Natural killer cell treated with Interleukin-12 subunit alpha and Interleukin-12 subunit beta and Interleukin-15 and Interleukin-18, amount 100 ng/mL, for 72 hours (primary cell): ENCODE data around the gene CRAMP1. TPM values are rescaled to one million over a fixed set of nuclear protein-coding genes. Genes with fewer than 3 reads are reported as not detected.
"Not testable (repeated sequence)": the region's sequence is repeated elsewhere in the genome, so short reads cannot be mapped to it uniquely, and the experiment has no call there.

Source experiments
- ATAC-seq, 2 donors: fragments of 150-1000 bp; cut with Tn5 transposase in 1 of 2; sonication (Bioruptor Pico), chemical (Tn5 transposase) in 1 of 2; 2 replicates each; pipeline ENCODE4 v1.10.0; 2021
- DNase-seq: peaks from one replicate; pipeline ENCODE4 v3.0.0; 2022; ENCODE audit warnings: low spot score
- H3K27ac Mint-ChIP-seq, 2 donors: 1 replicate in 1 of 2; 2 replicates in 1 of 2; pipeline ENCODE4 v1.8.0; 2022; ENCODE audit warnings: mixed read lengths in 2 of 2, mild to moderate bottlenecking in 1 of 2, moderate library complexity in 1 of 2
- H3K27me3 Mint-ChIP-seq, 2 donors: 1 replicate in 1 of 2; 2 replicates in 1 of 2; pipeline ENCODE4 v1.8.0; 2022; ENCODE audit warnings: mixed read lengths in 2 of 2
- H3K36me3 Mint-ChIP-seq: one replicate; pipeline ENCODE4 v1.8.0; 2022; ENCODE audit warnings: mixed read lengths
- H3K4me1 Mint-ChIP-seq, 2 donors: 1 replicate in 1 of 2; 2 replicates in 1 of 2; pipeline ENCODE4 v1.8.0; 2022; ENCODE audit warnings: low read depth in 2 of 2, mixed read lengths in 2 of 2, mild to moderate bottlenecking in 1 of 2
- H3K4me3 Mint-ChIP-seq: one replicate; pipeline ENCODE4 v1.8.0; 2022; ENCODE audit warnings: mixed read lengths
- H3K9me3 Mint-ChIP-seq: 2 replicates; pipeline ENCODE4 v1.8.0; 2022; ENCODE audit warnings: mixed read lengths
- total RNA-seq, 2 donors: library from RNA; stranded (reverse); gene quantifications; one replicate each; pipeline ENCODE4 v1.2.3, GENCODE V29; 2022

CRAMP1 gene
- total RNA-seq, 2 donors from 2014 or later, result 33.3 to 35.3 TPM

DNA sequence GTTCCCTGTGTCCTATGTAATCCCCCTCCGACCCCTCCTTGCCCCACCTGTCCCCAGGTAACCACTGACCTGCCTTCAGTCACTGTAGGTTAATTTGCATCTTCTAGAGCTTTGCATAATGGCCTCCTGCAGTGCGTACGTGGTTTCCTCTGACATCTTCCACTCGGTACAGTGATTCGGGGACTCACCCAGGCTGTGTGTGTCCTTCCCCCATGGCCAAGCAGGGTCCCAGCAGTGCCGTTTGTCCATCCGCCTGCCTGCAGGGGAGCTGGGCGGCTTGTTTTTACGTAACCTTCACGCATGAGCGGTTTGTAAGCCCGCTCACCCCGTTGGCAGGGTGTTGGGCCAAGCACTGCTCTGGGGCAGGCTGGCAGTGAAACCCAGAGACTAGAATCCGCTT lies 101.8 kb downstream of the CRAMP1 start:
- no peak overlapping the region for H3K4me3 Mint-ChIP-seq

DNA sequence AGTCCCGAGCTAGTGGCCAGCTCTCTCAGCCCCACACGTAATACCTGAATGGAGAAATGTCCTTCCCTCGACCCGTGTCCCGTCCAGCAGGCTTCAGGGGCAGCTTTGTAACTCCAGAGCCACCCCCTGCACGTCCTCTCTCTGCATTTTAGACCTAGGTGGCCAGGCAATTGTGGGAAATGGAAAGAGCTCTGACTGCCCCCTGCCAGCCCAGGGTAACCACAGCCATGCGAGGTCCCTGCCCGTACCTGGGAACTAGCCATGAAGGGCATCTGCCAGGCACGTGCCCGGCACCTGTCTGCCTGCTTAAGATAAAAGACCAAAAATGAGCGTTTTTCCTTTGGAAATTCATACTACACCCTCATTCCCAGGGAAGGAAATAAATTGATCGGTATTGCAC lies 103.1 kb downstream of the CRAMP1 start:
- no peak overlapping the region for H3K27ac Mint-ChIP-seq
- H3K9me3 Mint-ChIP-seq, result no peaks in the 10 kb centered on the region
- H3K4me3 Mint-ChIP-seq, result no peak overlapping the region
- H3K36me3 Mint-ChIP-seq, result no peaks in the 10 kb centered on the region
- H3K27me3 Mint-ChIP-seq, result no peaks in the 10 kb centered on the region
- ATAC-seq (no peak), DNase-seq (no peak)
- peaks cover 14 to 21% of the 10 kb centered on the region in 2 donors for H3K4me1 Mint-ChIP-seq

More for the DNA sequence above, 101.8 kb downstream of the CRAMP1 start:
- no peak for ATAC-seq
- Mint-ChIP-seq H3K4me1 (peaks cover 11% of the 10 kb centered on the region in 2 donors), H3K27ac (no peak overlapping the region), H3K27me3 (no peaks in the 10 kb centered on the region), H3K36me3 (no peaks in the 10 kb centered on the region), H3K9me3 (no peaks in the 10 kb centered on the region)
- no peak for DNase-seq

DNA sequence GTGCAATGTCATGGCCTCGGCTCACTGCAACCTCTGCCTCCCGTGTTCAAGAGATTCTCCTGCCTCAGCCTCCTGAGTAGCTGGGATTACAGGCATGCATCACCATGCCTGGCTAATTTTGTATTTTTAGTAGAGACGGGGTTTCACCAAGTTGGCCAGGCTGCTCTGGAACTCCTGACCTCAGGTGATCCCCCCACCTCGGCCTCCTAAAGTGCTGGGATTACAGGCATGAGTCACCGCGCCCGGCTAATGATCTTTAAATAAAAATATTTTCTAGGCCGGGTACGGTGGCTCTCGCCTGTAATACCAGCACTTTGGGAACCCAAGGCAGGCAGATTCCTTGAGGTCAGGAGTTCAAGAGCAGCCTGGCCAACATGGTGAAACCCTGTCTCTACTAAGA lies 106.1 kb downstream of the CRAMP1 start:
- H3K4me3 Mint-ChIP-seq, H3K27ac Mint-ChIP-seq, DNase-seq, ATAC-seq, H3K9me3 Mint-ChIP-seq, H3K27me3 Mint-ChIP-seq, H3K36me3 Mint-ChIP-seq: not testable (repeated sequence)
- H3K4me1 Mint-ChIP-seq, result peaks cover 22 to 29% of the 10 kb centered on the region in 2 donors

DNA sequence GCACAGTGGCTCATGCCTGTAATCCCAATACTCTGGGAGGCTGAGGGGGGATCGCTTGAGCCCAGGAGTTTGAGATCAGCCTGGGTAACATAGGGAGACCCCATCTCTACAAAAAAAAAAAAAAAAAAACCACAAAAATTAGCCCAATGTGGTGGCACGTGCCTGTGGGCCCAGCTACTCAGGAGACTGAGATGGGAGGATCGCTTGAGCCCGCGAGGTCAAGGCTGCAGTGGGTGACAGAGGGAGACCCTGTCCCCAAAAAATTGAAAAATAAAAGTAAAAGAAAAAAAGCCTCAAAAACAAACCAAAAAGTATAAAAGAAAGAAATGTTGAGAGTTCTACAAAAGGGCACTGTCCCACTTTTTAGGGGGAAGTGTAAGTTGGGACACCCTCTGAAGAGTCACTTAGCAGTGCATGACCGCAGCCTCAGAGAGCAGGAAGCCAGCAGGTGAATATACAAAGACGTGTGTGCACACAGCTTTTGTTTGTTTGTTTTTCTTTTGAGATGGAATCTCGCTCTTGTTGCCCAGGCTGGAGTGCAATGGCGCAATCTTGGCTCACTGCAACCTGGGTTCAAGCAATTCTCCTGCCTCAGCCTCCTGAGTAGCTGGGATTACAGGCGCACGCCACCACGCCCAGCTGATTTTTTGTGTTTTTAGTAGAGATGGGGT lies 107.5 kb downstream of the CRAMP1 start:
- H3K9me3 Mint-ChIP-seq, ATAC-seq, H3K4me3 Mint-ChIP-seq, H3K27me3 Mint-ChIP-seq, DNase-seq, H3K36me3 Mint-ChIP-seq: not testable (repeated sequence)
- H3K4me1 Mint-ChIP-seq, result peaks cover 25 to 32% of the 10 kb centered on the region in 2 donors
- H3K27ac Mint-ChIP-seq, result peak overlapping the region; percentile 18 to 60

DNA sequence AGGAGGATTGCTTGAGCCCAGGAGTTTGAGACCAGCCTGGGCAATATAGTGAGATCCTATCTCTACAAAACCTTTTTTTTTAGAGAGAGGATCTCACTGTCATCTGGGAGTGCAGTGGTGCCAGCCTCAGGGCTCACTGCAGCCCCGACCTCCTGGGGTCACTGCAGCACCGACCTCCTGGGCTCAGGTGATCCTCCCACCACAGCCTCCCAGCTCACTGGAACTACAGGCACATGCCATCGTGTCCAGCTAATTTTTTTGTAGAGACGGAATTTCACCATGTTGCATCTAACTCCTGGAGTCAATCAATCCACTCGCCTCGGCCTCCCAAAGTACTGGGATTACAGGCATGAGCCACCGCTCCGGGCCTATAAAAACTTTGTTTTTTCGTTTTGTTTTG lies 109.2 kb downstream of the CRAMP1 start:
- no peaks in the 10 kb centered on the region for H3K27me3 Mint-ChIP-seq
- H3K4me3 Mint-ChIP-seq, result no peak overlapping the region
- peaks cover 21 to 29% of the 10 kb centered on the region in 2 donors for H3K4me1 Mint-ChIP-seq
- no peaks in the 10 kb centered on the region for H3K36me3 Mint-ChIP-seq
- H3K9me3 Mint-ChIP-seq, result no peaks in the 10 kb centered on the region
- ATAC-seq (no peak), DNase-seq (no peak)
- peak overlapping the region in 1 of 2 donors; percentile 75 for H3K27ac Mint-ChIP-seq

DNA sequence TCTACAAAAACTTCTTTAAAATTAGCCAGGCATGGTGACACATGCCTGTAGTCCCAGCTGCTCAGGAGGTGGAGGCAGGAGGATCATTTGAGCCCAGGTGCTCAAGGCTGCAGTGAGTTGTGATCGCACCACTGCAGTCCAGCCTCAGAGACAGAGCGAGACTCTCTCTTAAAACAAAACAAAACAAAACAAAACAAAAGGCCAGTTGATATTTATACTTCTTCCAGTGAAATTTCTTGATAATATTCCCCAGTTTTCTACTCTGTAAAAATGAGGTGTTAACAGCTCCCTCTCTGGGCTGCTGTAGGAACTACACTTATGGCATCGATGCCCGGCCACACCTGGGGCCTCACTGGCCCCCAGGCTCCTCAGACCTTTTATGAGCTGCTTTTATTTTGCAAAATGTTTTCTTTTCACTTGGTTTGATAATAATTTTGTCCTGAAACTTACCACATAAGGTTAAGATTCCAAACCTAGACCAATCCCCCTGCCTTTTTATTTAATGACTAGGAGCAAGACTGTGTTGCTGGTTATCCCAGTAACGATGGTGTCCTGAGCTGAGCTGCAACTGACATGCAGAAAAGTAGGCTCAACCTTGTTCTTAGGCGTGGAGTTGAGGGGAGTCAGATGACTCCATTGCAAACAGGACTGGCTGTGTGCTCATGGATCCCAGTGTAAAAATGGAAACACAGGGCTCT lies 111.4 kb downstream of the CRAMP1 start:
- DNase-seq, result no peak
- H3K4me1 Mint-ChIP-seq, result peaks cover 29 to 36% of the 10 kb centered on the region in 2 donors
- peak overlapping the region; percentile 26 for H3K4me3 Mint-ChIP-seq
- ATAC-seq, result no peak
- peak overlapping the region in 1 of 2 donors; percentile 58 for H3K27ac Mint-ChIP-seq
- no peaks in the 10 kb centered on the region for H3K27me3 Mint-ChIP-seq
- no peaks in the 10 kb centered on the region for H3K9me3 Mint-ChIP-seq
- H3K36me3 Mint-ChIP-seq, result no peaks in the 10 kb centered on the region

DNA sequence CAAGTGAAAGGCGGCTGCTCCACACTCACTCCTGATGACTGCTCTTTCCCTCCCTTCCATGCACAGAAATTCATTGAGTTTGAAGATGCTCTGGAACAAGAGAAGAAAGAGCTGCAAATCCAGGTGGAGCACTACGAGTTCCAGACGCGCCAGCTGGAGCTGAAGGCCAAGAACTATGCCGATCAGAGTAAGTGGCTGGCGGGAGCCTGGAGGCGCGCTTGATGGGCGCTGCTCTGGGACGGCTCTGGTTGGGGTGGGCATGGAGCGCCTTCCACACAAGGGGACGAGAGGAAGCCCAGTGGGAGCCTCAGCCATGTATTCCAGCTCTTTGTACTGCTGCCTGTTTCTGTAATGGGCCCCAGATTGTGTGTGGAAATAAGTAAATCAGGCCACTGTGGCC lies 112.3 kb downstream of the CRAMP1 start:
- Mint-ChIP-seq H3K27ac (no peak overlapping the region), H3K4me3 (no peak overlapping the region), H3K4me1 (peaks cover 24 to 30% of the 10 kb centered on the region in 2 donors), H3K36me3 (no peaks in the 10 kb centered on the region), H3K27me3 (no peaks in the 10 kb centered on the region), H3K9me3 (no peaks in the 10 kb centered on the region)
- ATAC-seq (no peak), DNase-seq (no peak)

DNA sequence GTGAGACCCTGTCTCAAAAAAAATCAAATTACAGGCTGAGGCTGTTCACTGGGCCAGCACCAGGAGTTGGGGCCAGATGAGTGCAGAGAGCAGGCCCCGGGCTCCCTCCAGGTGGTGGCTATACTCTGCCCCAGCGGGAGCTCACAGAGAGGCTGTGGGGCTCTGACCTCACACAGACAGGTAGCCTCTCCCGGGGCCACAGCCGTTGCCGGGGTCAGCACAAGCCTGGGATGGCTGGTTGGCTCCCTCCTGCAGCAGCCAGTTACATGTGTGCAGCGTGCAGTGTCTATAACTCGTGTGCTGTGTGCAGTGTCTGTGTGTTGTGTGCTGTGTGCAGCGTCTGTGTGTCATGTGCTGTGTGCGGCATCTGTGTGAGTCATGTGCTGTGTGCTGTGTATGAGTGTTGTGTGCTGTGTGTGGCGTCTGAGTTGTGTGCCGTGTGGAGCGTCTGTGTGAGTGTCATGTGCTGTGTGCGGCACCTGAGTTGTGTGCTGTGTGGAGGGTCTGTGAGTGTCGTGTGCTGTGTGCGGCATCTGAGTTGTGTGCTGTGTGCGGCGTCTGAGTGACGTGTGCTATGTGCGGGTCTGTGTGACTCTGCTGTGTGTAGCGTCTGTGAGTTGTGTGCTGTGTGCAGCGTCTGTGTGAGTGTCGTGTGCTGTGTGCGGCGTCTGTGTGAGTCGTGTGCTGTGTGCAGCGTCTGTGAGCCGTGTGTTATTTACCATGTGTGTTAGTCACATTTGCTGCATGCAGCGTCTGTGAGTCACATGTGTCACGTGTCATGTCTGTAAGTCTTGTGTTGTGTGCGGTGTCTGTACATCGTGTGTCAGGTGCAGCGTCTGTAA lies 114.7 kb downstream of the CRAMP1 start:
- Mint-ChIP-seq H3K4me3 (no peak overlapping the region), H3K4me1 (peaks cover 18 to 20% of the 10 kb centered on the region in 2 donors), H3K36me3 (no peaks in the 10 kb centered on the region), H3K27ac (no peak overlapping the region), H3K9me3 (no peaks in the 10 kb centered on the region), H3K27me3 (no peaks in the 10 kb centered on the region)
- ATAC-seq (no peak), DNase-seq (no peak)

Other genes starting within 250 kb of the CRAMP1 start
- gene UNKL, start 197.7 kb upstream of the CRAMP1 start, total RNA-seq, result 10 to 100 TPM; 25.4 to 72.1 TPM
- gene UQCC4, start 191.6 kb upstream of the CRAMP1 start, total RNA-seq, result 10 to 100 TPM; 18.4 to 31.1 TPM
- 1 to 10 TPM in 1 of 2 donors, under 1 TPM in 1; 0.98 to 1.2 TPM for gene PERCC1, start 181.3 kb upstream of the CRAMP1 start, total RNA-seq
- gene CCDC154, start 167.8 kb upstream of the CRAMP1 start, total RNA-seq, result 1 to 10 TPM in 1 of 2 donors, under 1 TPM in 1; 0.38 to 3.6 TPM
- 10 to 100 TPM; 52.2 to 73.5 TPM for gene CLCN7, start 137.3 kb upstream of the CRAMP1 start, total RNA-seq
- under 1 TPM in 1 of 2 donors, not detected in 1; 0.39 TPM for gene PTX4, start 123.4 kb upstream of the CRAMP1 start, total RNA-seq
- 100 to 1,000 TPM in 1 of 2 donors, 10 to 100 TPM in 1; 55.5 to 156 TPM for gene TELO2, start 119.0 kb upstream of the CRAMP1 start, total RNA-seq
- 10 to 100 TPM in 1 of 2 donors, 1 to 10 TPM in 1; 2.8 to 10.7 TPM for gene TMEM204, start 78.7 kb upstream of the CRAMP1 start, total RNA-seq
- gene IFT140, start 288 bp upstream of the CRAMP1 start, total RNA-seq, result 1 to 10 TPM; 5.1 to 7.0 TPM
- 10 to 100 TPM; 56.1 to 61.1 TPM for gene JPT2, start 65.9 kb downstream of the CRAMP1 start, total RNA-seq
- 100 to 1,000 TPM in 1 of 2 donors, 10 to 100 TPM in 1; 92.8 to 132 TPM for gene MAPK8IP3, start 93.8 kb downstream of the CRAMP1 start, total RNA-seq
- 10 to 100 TPM; 37.4 to 46.4 TPM for gene NME3, start 159.2 kb downstream of the CRAMP1 start, total RNA-seq
- 10 to 100 TPM; 34.8 to 55.0 TPM for gene EME2, start 160.4 kb downstream of the CRAMP1 start, total RNA-seq
- 100 to 1,000 TPM in 1 of 2 donors, 10 to 100 TPM in 1; 98.1 to 192 TPM for gene MRPS34, start 160.8 kb downstream of the CRAMP1 start, total RNA-seq
- 10 to 100 TPM; 26.9 to 30.1 TPM for gene SPSB3, start 170.2 kb downstream of the CRAMP1 start, total RNA-seq
- 10 to 100 TPM; 47.9 to 81.8 TPM for gene NUBP2, start 170.6 kb downstream of the CRAMP1 start, total RNA-seq
- gene IGFALS, start 181.3 kb downstream of the CRAMP1 start, total RNA-seq, result under 1 TPM in 1 of 2 donors, not detected in 1; 0.12 TPM
- 10 to 100 TPM; 39.5 to 47.5 TPM for gene HAGH, start 214.5 kb downstream of the CRAMP1 start, total RNA-seq
- 10 to 100 TPM; 13.9 to 14.5 TPM for gene FAHD1, start 214.8 kb downstream of the CRAMP1 start, total RNA-seq